Measurements from ENCODE around the gene SYT11.
"Not testable (repeated sequence)": the region's sequence is repeated elsewhere in the genome, so short reads cannot be mapped to it uniquely, and the experiment has no call there.

Gene SYT11

DNA sequence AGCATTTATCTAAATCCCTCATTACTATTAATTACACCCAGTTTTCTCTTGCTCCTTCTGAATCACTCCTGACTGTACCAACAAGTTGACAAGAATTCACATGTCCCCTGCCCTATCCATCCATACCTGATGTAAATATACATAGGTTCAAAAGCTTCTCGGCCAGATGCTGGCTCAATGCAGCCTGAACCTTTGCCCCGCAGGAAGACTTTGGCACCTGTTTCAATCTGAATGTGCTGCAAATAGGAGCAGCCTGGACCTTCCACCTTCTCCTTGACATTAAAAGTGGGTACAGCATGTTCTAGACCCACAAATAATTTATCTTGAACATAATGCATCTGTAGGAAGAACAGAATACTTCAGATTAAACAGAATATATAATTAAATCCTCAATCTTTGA is 66.1 kb downstream of the SYT11 start:
- Histone ChIP-seq H3K9me2 (ENCODE audit: low read depth, low read length) (no peaks in the 10 kb centered on the region), H3K36me3 (ENCODE audit: insufficient read depth, low read length) (peaks cover 98% of the 10 kb centered on the region), H3K9me3 (ENCODE audit: low read length) (no peaks in the 10 kb centered on the region), H4K20me1 (ENCODE audit: insufficient read depth, low read length) (no peaks in the 10 kb centered on the region), H3F3A (ENCODE audit: insufficient read depth, low read length) (no peaks in the 10 kb centered on the region), H3K4me3 (ENCODE audit: low read depth, low read length, poor library complexity, severe bottlenecking) (no peak overlapping the region), H3K4me2 (ENCODE audit: low read length) (no peak overlapping the region), H3K9ac (ENCODE audit: low read length) (no peak overlapping the region), H3K4me1 (ENCODE audit: insufficient read depth, low read length, severe bottlenecking) (peaks cover 4% of the 10 kb centered on the region), H3K27me3 (ENCODE audit: insufficient read depth, low read length) (no peaks in the 10 kb centered on the region), H3K27ac (ENCODE audit: low read depth, low read length, poor library complexity, severe bottlenecking) (no peak overlapping the region), H3K79me2 (ENCODE audit: insufficient read depth, low read length) (0 out of 2 replicates have a peak, but pooled peaks cover 4% of the 10 kb centered on the region), H2AFZ (ENCODE audit: low read length) (no peak overlapping the region)
- TF ChIP-seq, protein P1, sequence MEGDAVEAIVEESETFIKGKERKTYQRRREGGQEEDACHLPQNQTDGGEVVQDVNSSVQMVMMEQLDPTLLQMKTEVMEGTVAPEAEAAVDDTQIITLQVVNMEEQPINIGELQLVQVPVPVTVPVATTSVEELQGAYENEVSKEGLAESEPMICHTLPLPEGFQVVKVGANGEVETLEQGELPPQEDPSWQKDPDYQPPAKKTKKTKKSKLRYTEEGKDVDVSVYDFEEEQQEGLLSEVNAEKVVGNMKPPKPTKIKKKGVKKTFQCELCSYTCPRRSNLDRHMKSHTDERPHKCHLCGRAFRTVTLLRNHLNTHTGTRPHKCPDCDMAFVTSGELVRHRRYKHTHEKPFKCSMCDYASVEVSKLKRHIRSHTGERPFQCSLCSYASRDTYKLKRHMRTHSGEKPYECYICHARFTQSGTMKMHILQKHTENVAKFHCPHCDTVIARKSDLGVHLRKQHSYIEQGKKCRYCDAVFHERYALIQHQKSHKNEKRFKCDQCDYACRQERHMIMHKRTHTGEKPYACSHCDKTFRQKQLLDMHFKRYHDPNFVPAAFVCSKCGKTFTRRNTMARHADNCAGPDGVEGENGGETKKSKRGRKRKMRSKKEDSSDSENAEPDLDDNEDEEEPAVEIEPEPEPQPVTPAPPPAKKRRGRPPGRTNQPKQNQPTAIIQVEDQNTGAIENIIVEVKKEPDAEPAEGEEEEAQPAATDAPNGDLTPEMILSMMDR (IDR thresholded peaks at IDR 0.05; ENCODE audit: low read length) = no peak
- TF ChIP-seq EZH2 (IDR thresholded peaks at IDR 0.05; ENCODE audit: borderline replicate concordance, low read length) = no peak

DNA sequence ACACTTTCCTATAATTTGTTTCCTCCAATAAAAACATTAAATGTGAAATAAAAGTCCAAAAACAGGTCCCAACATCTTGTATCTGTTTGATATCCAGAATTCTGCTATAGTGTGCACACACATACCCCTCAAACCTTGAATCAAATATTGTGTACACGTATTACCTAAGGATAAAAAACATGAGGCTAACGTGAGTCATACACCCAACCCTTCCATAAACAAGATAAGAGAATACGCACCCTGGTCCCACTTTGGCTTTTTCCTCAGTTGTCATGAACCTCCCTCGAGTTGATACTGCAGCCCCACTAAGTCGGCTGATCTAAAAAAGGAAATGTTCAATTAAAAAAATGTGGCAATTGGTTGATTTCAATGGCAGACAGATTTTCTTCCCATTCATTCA is 69.7 kb downstream of the SYT11 start:
- Histone ChIP-seq H3K79me2 (ENCODE audit: insufficient read depth, low read length) (peaks cover 34% of the 10 kb centered on the region), H3K36me3 (ENCODE audit: insufficient read depth, low read length) (peaks cover 98% of the 10 kb centered on the region), H2AFZ (ENCODE audit: low read length) (no peak overlapping the region), H3K9ac (ENCODE audit: low read length) (no peak overlapping the region), H3K9me2 (ENCODE audit: low read depth, low read length) (no peaks in the 10 kb centered on the region), H3K27me3 (ENCODE audit: insufficient read depth, low read length) (no peaks in the 10 kb centered on the region), H3K4me1 (ENCODE audit: insufficient read depth, low read length, severe bottlenecking) (peaks cover 33% of the 10 kb centered on the region), H3K9me3 (ENCODE audit: low read length) (no peaks in the 10 kb centered on the region), H3K27ac (ENCODE audit: low read depth, low read length, poor library complexity, severe bottlenecking) (no peak overlapping the region), H3K4me3 (ENCODE audit: low read depth, low read length, poor library complexity, severe bottlenecking) (no peak overlapping the region), H3F3A (ENCODE audit: insufficient read depth, low read length) (no peaks in the 10 kb centered on the region), H3K4me2 (ENCODE audit: low read length) (no peak overlapping the region), H4K20me1 (ENCODE audit: insufficient read depth, low read length) (no peaks in the 10 kb centered on the region)
- TF ChIP-seq EZH2 (IDR thresholded peaks at IDR 0.05; ENCODE audit: borderline replicate concordance, low read length) = no peak
- TF ChIP-seq, protein P1 (IDR thresholded peaks at IDR 0.05; ENCODE audit: low read length) = no peak

DNA sequence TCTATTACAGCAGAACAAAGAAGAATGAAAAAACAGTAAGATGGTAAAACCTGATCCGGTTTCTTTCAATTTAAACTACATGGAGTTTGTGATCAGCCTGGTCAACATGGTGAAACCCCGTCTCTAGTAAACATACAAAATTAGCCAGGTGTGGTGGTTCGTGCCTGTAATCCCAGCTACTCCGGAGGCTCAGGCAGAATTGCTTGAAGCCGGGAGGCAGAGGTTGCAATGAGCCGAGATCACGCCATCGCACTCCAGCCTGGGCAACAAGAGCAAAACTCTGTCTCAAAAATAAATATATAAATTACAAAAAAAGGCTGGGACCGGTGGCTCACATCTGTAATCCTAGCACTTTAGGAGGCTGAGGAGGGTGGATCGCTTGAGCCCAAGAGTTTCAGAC is 71.4 kb downstream of the SYT11 start:
- not testable (repeated sequence) for H3K9me3 ChIP-seq (ENCODE audit: low read length); H3F3A ChIP-seq (ENCODE audit: insufficient read depth, low read length); H4K20me1 ChIP-seq (ENCODE audit: insufficient read depth, low read length); H2AFZ ChIP-seq (ENCODE audit: low read length); H3K27me3 ChIP-seq (ENCODE audit: insufficient read depth, low read length); H3K9ac ChIP-seq (ENCODE audit: low read length); H3K4me3 ChIP-seq (ENCODE audit: low read depth, low read length, poor library complexity, severe bottlenecking); H3K27ac ChIP-seq (ENCODE audit: low read depth, low read length, poor library complexity, severe bottlenecking); H3K9me2 ChIP-seq (ENCODE audit: low read depth, low read length)
- H3K4me1 ChIP-seq (ENCODE audit: insufficient read depth, low read length, severe bottlenecking) = peaks cover 41% of the 10 kb centered on the region
- H3K4me2 ChIP-seq (ENCODE audit: low read length) = peak overlapping the region; percentile 76; the same call in 1 of the 2 replicates
- peaks cover 34% of the 10 kb centered on the region for H3K79me2 ChIP-seq (ENCODE audit: insufficient read depth, low read length)
- peaks cover 82% of the 10 kb centered on the region for H3K36me3 ChIP-seq (ENCODE audit: insufficient read depth, low read length)

DNA sequence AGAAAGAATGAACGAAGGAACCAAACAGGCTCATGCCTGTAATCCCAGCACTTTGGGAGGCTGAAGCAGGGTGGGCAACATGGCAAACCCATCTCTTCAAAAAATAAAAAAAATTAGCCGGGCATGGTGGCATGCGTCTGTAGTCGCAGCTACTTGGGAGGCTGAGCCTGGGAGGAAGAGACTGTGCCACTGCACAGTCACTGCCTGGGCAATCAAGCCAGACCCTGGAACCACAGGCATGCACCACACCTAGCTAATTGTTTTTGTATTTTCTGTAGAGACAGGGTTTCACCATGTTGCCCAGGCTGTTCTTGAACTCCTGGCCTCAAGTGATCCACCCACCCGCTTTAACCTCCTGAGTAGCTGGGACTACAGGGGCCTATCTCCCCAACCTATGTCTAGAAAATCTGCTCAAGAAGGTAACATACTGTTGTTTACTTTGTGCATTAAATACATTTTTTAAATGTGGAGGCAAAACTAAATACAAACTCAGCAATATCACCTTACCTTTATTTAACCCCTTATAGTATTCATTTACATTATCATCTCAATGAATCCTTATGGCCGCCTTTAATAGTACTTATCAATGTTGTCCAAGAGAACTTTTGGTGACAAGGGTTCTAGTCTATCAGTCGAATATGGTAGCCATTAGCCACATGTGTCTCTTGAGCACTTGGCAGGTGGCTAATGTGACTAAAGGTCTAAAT is 72.1 kb downstream of the SYT11 start:
- Histone ChIP-seq H3K4me3 (ENCODE audit: low read depth, low read length, poor library complexity, severe bottlenecking) (peak overlapping the region; percentile 90), H3K4me2 (ENCODE audit: low read length) (peak overlapping the region; percentile 76), H3K9me3 (ENCODE audit: low read length) (no peaks in the 10 kb centered on the region), H3K79me2 (ENCODE audit: insufficient read depth, low read length) (peaks cover 34% of the 10 kb centered on the region), H3K4me1 (ENCODE audit: insufficient read depth, low read length, severe bottlenecking) (peaks cover 41% of the 10 kb centered on the region), H3K27ac (ENCODE audit: low read depth, low read length, poor library complexity, severe bottlenecking) (no peak overlapping the region), H2AFZ (ENCODE audit: low read length) (no peak overlapping the region), H3K9ac (ENCODE audit: low read length) (peak overlapping the region; percentile 95; the same call in 1 of the 2 replicates), H3F3A (ENCODE audit: insufficient read depth, low read length) (peaks cover 5% of the 10 kb centered on the region; the same call in 1 of the 2 replicates), H3K27me3 (ENCODE audit: insufficient read depth, low read length) (no peaks in the 10 kb centered on the region), H3K36me3 (ENCODE audit: insufficient read depth, low read length) (peaks cover 75% of the 10 kb centered on the region), H4K20me1 (ENCODE audit: insufficient read depth, low read length) (no peaks in the 10 kb centered on the region), H3K9me2 (ENCODE audit: low read depth, low read length) (no peaks in the 10 kb centered on the region)
- TF ChIP-seq, protein P1 (IDR thresholded peaks at IDR 0.05; ENCODE audit: low read length) = no peak
- no peak for TF ChIP-seq EZH2 (IDR thresholded peaks at IDR 0.05; ENCODE audit: borderline replicate concordance, low read length)
